Loucy (cell line): ENCODE measurements around the gene OSBPL8.

Experiments used
- H2AFZ ChIP-seq: fragments of 200-600 bp; sonication (generic); 2 replicates; pipeline ENCODE4 v1.6.0; 2016; ENCODE audit warnings: antibody characterized with exemption, mild to moderate bottlenecking, low read length, moderate library complexity
- H3F3A ChIP-seq: fragments of 200-600 bp; 2 replicates; pipeline ENCODE4 v1.6.0; 2016; ENCODE audit warnings: antibody characterized with exemption, low read depth, mild to moderate bottlenecking
- H3K27me3 ChIP-seq: fragments of 200-600 bp; sonication (generic); 2 replicates; pipeline ENCODE4 v1.6.1; 2014; ENCODE audit warnings: low read length, mild to moderate bottlenecking; ENCODE audit not compliant: insufficient read depth, poor library complexity, severe bottlenecking
- H3K36me3 ChIP-seq: fragments of 200-600 bp; sonication (generic); 2 replicates; pipeline ENCODE4 v1.6.1; 2016; ENCODE audit warnings: low read length; ENCODE audit not compliant: insufficient read depth
- H3K4me1 ChIP-seq: fragments of 200-600 bp; sonication (generic); 2 replicates; pipeline ENCODE4 v1.5.1; 2014; ENCODE audit warnings: low read length, mild to moderate bottlenecking; ENCODE audit not compliant: insufficient read depth, poor library complexity, severe bottlenecking
- H3K4me2 ChIP-seq: fragments of 200-600 bp; sonication (generic); 2 replicates; pipeline ENCODE4 v1.6.0; 2014; ENCODE audit warnings: antibody characterized with exemption, low read length, low read depth, mild to moderate bottlenecking; ENCODE audit not compliant: poor library complexity, severe bottlenecking
- H3K4me3 ChIP-seq: fragments of 200-600 bp; sonication (generic); 2 replicates; pipeline ENCODE4 v1.5.1; 2014; ENCODE audit warnings: low read length, mild to moderate bottlenecking, mixed read lengths; ENCODE audit not compliant: poor library complexity, severe bottlenecking
- H3K79me2 ChIP-seq: fragments of 200-600 bp; sonication (generic); 2 replicates; pipeline ENCODE4 v1.6.1; 2014; ENCODE audit warnings: low read length; ENCODE audit not compliant: insufficient read depth
- H3K9ac ChIP-seq: fragments of 200-600 bp; sonication (generic); 2 replicates; pipeline ENCODE4 v1.6.0; 2014; ENCODE audit warnings: mild to moderate bottlenecking, low read depth, low read length, moderate library complexity; ENCODE audit not compliant: poor library complexity, severe bottlenecking
- H3K9me2 ChIP-seq: fragments of 200-600 bp; sonication (generic); replicated peaks from 2 replicates; pipeline ENCODE4 v1.6.1; 2016; ENCODE audit warnings: low read depth, low read length, mixed read lengths
- H3K9me3 ChIP-seq: fragments of 200-600 bp; sonication (generic); 2 replicates; pipeline ENCODE4 v1.6.1; 2014; ENCODE audit warnings: mild to moderate bottlenecking, antibody characterized with exemption, low read length, low read depth; ENCODE audit not compliant: insufficient read depth
- H4K20me1 ChIP-seq: fragments of 200-600 bp; sonication (generic); 2 replicates; pipeline ENCODE4 v1.6.0; 2014; ENCODE audit warnings: antibody characterized with exemption, low read length, mild to moderate bottlenecking; ENCODE audit not compliant: insufficient read depth, poor library complexity, severe bottlenecking
- EZH2phosphoT487 ChIP-seq: fragments of 200-600 bp; IDR thresholded peaks from 2 replicates; pipeline ENCODE4 v1.6.1; 2018; ENCODE audit warnings: antibody characterized with exemption, mild to moderate bottlenecking, moderate library complexity, borderline replicate concordance
- TF ChIP-seq, protein P1 (sequence below): fragments of 200-600 bp; sonication (generic); conservative IDR thresholded peaks from 2 replicates; pipeline ENCODE4 v1.5.1; 2014; ENCODE audit warnings: mild to moderate bottlenecking, antibody characterized with exemption, low read length

The OSBPL8 gene

DNA sequence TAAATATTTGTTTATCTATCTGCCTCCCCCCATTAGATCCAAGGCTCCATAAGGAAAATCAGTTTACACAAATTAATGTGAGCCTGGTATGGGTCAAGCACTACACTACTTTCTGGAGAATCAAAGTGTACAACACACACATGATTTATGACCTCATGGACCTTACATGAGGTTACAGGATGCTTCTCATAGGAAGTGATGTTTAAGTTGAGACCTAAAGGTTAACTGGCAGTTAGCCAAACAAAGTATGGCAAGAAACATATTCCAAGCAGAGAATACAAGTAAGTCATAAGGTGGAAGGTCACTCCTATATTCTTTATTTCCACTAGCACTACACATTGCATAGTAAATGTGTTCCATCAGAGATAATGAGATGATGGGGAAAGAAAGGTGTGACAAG, 39.2 kb downstream of the OSBPL8 start:
- no peak overlapping the region for H2AFZ ChIP-seq
- peaks cover 81% of the 10 kb centered on the region for H3K79me2 ChIP-seq
- no peaks in the 10 kb centered on the region for H3K27me3 ChIP-seq
- TF ChIP-seq, protein P1, sequence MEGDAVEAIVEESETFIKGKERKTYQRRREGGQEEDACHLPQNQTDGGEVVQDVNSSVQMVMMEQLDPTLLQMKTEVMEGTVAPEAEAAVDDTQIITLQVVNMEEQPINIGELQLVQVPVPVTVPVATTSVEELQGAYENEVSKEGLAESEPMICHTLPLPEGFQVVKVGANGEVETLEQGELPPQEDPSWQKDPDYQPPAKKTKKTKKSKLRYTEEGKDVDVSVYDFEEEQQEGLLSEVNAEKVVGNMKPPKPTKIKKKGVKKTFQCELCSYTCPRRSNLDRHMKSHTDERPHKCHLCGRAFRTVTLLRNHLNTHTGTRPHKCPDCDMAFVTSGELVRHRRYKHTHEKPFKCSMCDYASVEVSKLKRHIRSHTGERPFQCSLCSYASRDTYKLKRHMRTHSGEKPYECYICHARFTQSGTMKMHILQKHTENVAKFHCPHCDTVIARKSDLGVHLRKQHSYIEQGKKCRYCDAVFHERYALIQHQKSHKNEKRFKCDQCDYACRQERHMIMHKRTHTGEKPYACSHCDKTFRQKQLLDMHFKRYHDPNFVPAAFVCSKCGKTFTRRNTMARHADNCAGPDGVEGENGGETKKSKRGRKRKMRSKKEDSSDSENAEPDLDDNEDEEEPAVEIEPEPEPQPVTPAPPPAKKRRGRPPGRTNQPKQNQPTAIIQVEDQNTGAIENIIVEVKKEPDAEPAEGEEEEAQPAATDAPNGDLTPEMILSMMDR, result no peak
- TF ChIP-seq EZH2phosphoT487, result no peak
- no peaks in the 10 kb centered on the region for H3F3A ChIP-seq
- H3K9me3 ChIP-seq, result no peaks in the 10 kb centered on the region
- H3K4me1 ChIP-seq, result peaks cover 14% of the 10 kb centered on the region
- H3K4me2 ChIP-seq, result no peak overlapping the region
- H3K36me3 ChIP-seq, result peaks cover 4% of the 10 kb centered on the region; the same call in 1 of the 2 replicates
- no peaks in the 10 kb centered on the region for H3K9me2 ChIP-seq
- H3K4me3 ChIP-seq, result no peak overlapping the region
- H3K9ac ChIP-seq, result no peak overlapping the region
- H4K20me1 ChIP-seq, result no peaks in the 10 kb centered on the region

DNA sequence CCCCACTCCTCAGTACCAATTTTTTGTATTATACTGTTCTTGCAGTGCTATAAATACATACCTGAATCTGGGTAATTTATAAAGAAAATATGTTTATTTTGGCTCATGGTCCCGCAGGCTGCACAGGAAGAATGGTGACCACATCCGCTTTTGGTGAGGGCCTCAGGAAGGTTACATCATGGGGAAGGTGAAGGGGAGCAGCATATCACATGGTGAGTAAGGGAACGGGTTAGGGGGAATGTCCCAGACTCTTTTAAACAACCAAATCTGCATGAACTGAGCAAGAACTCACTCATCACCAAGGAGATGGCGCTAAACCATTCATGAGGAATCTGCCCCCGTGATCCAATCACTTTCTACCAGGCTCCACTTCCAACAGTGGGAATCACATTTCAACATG, 40.0 kb downstream of the OSBPL8 start:
- Histone ChIP-seq H3K36me3 (peaks cover 4% of the 10 kb centered on the region; the same call in 1 of the 2 replicates), H3F3A (no peaks in the 10 kb centered on the region), H3K27me3 (no peaks in the 10 kb centered on the region), H3K9ac (no peak overlapping the region), H3K79me2 (peaks cover 82% of the 10 kb centered on the region), H3K9me3 (no peaks in the 10 kb centered on the region), H3K4me2 (no peak overlapping the region), H4K20me1 (no peaks in the 10 kb centered on the region), H2AFZ (no peak overlapping the region), H3K4me1 (peaks cover 14% of the 10 kb centered on the region), H3K4me3 (no peak overlapping the region), H3K9me2 (no peaks in the 10 kb centered on the region)
- no peak for TF ChIP-seq EZH2phosphoT487
- TF ChIP-seq, protein P1, result no peak

DNA sequence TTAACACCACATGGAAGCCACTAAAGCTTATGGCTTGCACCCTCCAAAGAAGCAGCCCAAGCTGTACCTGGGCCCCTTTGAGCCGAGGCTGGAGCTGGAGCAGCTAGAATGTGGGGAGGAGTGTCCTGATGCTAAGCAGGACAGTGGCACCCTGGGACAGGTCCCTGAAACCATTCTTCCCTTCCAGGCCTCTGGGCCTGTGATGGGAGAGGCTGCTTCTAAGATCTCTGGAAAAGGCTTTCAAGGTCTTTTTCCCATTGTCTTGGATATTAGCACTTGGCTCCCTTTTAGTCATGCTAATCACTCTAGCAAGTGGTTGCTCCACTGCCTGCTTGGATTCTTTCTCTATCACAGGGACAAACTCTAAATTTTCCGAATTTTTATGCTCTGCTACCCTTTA, 40.9 kb downstream of the OSBPL8 start:
- no peaks in the 10 kb centered on the region for H3K27me3 ChIP-seq
- no peak overlapping the region for H3K4me3 ChIP-seq
- peaks cover 4% of the 10 kb centered on the region; the same call in 1 of the 2 replicates for H3K36me3 ChIP-seq
- H3K4me2 ChIP-seq, result no peak overlapping the region
- TF ChIP-seq, protein P1, result no peak
- no peak for TF ChIP-seq EZH2phosphoT487
- no peaks in the 10 kb centered on the region for H3F3A ChIP-seq
- no peaks in the 10 kb centered on the region for H3K9me3 ChIP-seq
- H3K9me2 ChIP-seq, result no peaks in the 10 kb centered on the region
- peaks cover 80% of the 10 kb centered on the region for H3K79me2 ChIP-seq
- no peaks in the 10 kb centered on the region for H4K20me1 ChIP-seq
- H2AFZ ChIP-seq, result no peak overlapping the region
- H3K4me1 ChIP-seq, result peaks cover 14% of the 10 kb centered on the region
- no peak overlapping the region for H3K9ac ChIP-seq
